Measurements from ENCODE around the gene FAM8A1. TPM values are rescaled to one million over a fixed set of nuclear protein-coding genes. Genes with fewer than 3 reads are reported as not detected.

FAM8A1 gene
- polyA plus RNA-seq, 1 experiment: 24.1 TPM

GRCh38 chr6:17589406-17590096 is 10.6 kb upstream of the FAM8A1 start:
- POLR2A ChIA-PET: interaction anchor here (0.6 to 1.9 kb wide), 3 partner anchors 10 to 160 kb away, joined by 6 to 8 read pairs (median 7); partner anchors contain the start of gene FAM8A1

GRCh38 chr6:17591287-17591686 is 8.8 kb upstream of the FAM8A1 start:
- TF ChIP-seq CTCF (IDR thresholded peaks at IDR 0.05; ENCODE audit: low read depth, low read length): no peak
- ChIA-PET CTCF (no interaction called here), POLR2A (no interaction called here)
- H3K4me3 ChIP-seq (ENCODE audit: low read depth, low read length): no peak overlapping the region
- no peaks in the 10 kb centered on the region for H3K27me3 ChIP-seq (ENCODE audit: control insufficient read depth, insufficient read depth, low read length)
- no peak for DNase-seq (ENCODE audit: low read depth, low spot score)
- H3K9me3 ChIP-seq (ENCODE audit: control insufficient read depth, insufficient read depth, low read length): no peaks in the 10 kb centered on the region
- H3K27ac ChIP-seq (ENCODE audit: low read depth, low read length): no peak overlapping the region

More at GRCh38 chr6:17589406-17590096, 10.6 kb upstream of the FAM8A1 start:
- Histone ChIP-seq H3K27ac (ENCODE audit: low read depth, low read length) (peak overlapping the region; percentile 47), H3K4me3 (ENCODE audit: low read depth, low read length) (no peak overlapping the region), H3K27me3 (ENCODE audit: control insufficient read depth, insufficient read depth, low read length) (no peaks in the 10 kb centered on the region), H3K9me3 (ENCODE audit: control insufficient read depth, insufficient read depth, low read length) (no peaks in the 10 kb centered on the region)
- no peak for TF ChIP-seq CTCF (IDR thresholded peaks at IDR 0.05; ENCODE audit: low read depth, low read length)
- peak; percentile 83 for DNase-seq (ENCODE audit: low read depth, low spot score)
- CTCF ChIA-PET: interaction anchor here (0.9 to 1.3 kb wide), 4 partner anchors 214 to 434 kb away, joined by 3 to 5 read pairs (median 4); no protein-coding TSS in a partner anchor

- no peak overlapping the region for H3K27ac ChIP-seq (ENCODE audit: low read depth, low read length)
- POLR2A ChIA-PET: no interaction called here
- no peak for DNase-seq (ENCODE audit: low read depth, low spot score)
- no peaks in the 10 kb centered on the region for H3K27me3 ChIP-seq (ENCODE audit: control insufficient read depth, insufficient read depth, low read length)
- TF ChIP-seq CTCF (IDR thresholded peaks at IDR 0.05; ENCODE audit: low read depth, low read length): no peak
- no peaks in the 10 kb centered on the region for H3K9me3 ChIP-seq (ENCODE audit: control insufficient read depth, insufficient read depth, low read length)
- CTCF ChIA-PET: no interaction called here
- no peak overlapping the region for H3K4me3 ChIP-seq (ENCODE audit: low read depth, low read length)
Observed at GRCh38 chr6:17593246-17593645, 6.9 kb upstream of the FAM8A1 start.

GRCh38 chr6:17596085-17596484 is 4.0 kb upstream of the FAM8A1 start:
- CTCF ChIA-PET: no interaction called here

More at GRCh38 chr6:17596085-17596484, 4.0 kb upstream of the FAM8A1 start:
- POLR2A ChIA-PET: no interaction called here
- Histone ChIP-seq H3K27me3 (ENCODE audit: control insufficient read depth, insufficient read depth, low read length) (no peaks in the 10 kb centered on the region), H3K9me3 (ENCODE audit: control insufficient read depth, insufficient read depth, low read length) (peaks cover 3% of the 10 kb centered on the region; the same call in 1 of the 2 replicates), H3K4me3 (ENCODE audit: low read depth, low read length) (no peak overlapping the region), H3K27ac (ENCODE audit: low read depth, low read length) (no peak overlapping the region)
- TF ChIP-seq CTCF (IDR thresholded peaks at IDR 0.05; ENCODE audit: low read depth, low read length): no peak
- no peak for DNase-seq (ENCODE audit: low read depth, low spot score)
